ENCODE results near the gene FSTL3.
"Not testable (repeated sequence)": the region's sequence is repeated elsewhere in the genome, so short reads cannot be mapped to it uniquely, and the experiment has no call there.

The FSTL3 gene

DNA sequence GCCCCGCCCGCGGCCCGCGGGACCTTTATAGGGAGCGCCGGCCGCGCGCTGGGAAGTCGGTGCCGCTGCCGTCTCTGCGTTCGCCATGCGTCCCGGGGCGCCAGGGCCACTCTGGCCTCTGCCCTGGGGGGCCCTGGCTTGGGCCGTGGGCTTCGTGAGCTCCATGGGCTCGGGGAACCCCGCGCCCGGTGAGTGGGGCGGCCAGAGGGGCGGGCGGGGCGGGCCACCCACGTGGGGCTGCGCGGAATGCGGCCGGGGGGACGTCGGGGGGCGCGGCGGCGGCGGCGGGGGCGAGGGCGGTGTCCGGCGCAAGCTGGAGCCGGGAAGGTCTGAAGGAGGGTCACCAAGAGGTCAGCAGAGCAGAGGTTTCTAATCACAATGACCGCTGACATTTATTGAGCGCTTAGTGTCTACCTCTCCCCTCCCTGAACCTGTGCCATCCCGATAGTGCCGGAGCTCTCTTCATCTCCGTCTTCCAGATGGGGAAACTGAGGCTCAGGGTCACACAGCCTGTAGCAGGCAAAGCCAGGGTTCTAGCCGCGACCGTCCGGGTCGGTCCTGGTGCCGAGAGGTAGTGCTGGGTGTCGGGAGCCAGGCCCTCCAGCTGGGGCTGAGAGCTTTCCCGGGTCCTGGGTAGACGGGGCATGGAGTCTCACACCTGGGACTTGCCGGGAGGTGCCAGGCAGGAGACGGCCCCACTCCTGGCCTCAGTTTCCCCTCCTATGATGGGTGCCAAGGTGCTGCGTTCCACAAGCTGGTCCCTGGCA is at the start of gene FSTL3:
Gene FSTL3 (plus strand): TSS at position 54 of the 767 bp plus-strand sequence. CDS start 32 bp downstream, at position 86.
- DNase-seq (ENCODE audit: low read depth in 2 of 2): no peak

- DNase-seq (ENCODE audit: low read depth in 2 of 2): not testable (repeated sequence)
These were observed 49.6 kb upstream of the FSTL3 start for GRCh38 chr19:626566-626965.

DNA sequence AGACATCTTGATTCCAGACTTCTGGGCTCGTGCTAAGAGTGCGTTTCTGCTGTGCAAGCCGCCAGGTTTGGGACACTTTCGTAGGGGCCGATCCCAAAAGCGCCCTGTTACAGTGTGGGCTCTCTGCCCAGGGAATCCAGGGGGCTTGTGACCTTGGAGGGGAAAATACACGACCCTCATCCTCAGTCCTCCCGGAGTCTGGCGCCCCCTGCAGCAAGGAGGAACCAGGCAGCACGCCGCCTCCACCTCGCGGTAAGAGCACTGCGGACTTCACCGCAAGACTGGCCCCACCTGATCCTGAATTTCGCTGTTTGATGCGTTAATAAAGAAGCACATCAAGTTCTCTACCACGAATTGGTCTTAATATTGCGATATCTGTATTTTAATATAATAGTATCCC is 48.0 kb upstream of the FSTL3 start:
- DNase-seq (ENCODE audit: low read depth in 2 of 2): no peak

- DNase-seq (ENCODE audit: low read depth in 2 of 2): not testable (repeated sequence)
These were observed 46.7 kb upstream of the FSTL3 start for GRCh38 chr19:629515-629914.

- DNase-seq (ENCODE audit: low read depth in 2 of 2): no peak
These were observed 46.1 kb upstream of the FSTL3 start for GRCh38 chr19:629961-630714.

GRCh38 chr19:632579-633067 is 43.6 kb upstream of the FSTL3 start:
- DNase-seq (ENCODE audit: low read depth in 2 of 2): no peak

GRCh38 chr19:633068-633785 is 43.0 kb upstream of the FSTL3 start, which contains the start of gene POLRMT:
Gene POLRMT (minus strand): TSS chr19:633537. CDS start chr19:633512, 25 bp downstream.
- peak; percentile 96 for DNase-seq (ENCODE audit: low read depth in 2 of 2)

DNA sequence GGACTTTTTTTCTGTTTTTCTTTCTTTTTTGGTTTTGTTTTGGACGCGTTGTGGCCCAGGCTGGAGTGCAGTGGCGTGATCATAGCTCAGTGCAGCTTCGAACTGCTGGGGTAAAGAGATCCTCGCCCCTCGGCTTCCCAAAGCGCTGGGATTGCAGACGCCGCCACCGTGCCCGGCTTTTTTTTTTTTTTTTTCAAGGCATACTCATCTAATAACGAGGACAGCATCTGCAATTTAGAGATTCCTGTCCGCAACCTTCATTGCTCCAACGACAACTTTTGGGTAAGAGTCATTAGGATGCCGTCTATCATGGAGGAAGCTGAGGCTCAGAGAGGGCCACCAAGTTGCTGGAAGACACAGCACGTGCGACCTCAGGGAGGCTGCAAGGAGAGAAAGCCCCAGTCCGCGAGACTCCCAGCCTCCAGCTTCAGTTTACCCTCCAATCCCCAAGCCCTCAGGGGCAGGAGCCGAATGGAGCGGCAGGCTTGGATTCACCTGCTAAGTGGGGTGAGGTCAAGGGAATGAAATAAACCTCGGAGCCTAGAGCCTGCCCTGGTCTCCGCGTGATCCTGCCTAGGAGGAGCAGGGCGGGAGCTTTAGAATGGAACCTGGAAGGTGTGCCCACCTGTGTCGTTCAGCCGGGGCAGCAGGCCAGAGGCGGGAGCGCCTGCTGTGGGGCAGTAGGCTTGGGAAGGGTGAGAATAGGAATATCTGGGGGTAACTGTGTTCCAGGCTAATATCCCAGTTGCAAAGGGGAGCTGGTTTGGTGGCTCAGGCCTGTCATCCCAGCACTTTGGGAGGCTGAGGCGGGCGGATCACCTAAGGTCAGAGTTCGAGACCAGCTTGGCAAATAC is 42.2 kb upstream of the FSTL3 start:
- no peak for DNase-seq (ENCODE audit: low read depth in 2 of 2)

DNA sequence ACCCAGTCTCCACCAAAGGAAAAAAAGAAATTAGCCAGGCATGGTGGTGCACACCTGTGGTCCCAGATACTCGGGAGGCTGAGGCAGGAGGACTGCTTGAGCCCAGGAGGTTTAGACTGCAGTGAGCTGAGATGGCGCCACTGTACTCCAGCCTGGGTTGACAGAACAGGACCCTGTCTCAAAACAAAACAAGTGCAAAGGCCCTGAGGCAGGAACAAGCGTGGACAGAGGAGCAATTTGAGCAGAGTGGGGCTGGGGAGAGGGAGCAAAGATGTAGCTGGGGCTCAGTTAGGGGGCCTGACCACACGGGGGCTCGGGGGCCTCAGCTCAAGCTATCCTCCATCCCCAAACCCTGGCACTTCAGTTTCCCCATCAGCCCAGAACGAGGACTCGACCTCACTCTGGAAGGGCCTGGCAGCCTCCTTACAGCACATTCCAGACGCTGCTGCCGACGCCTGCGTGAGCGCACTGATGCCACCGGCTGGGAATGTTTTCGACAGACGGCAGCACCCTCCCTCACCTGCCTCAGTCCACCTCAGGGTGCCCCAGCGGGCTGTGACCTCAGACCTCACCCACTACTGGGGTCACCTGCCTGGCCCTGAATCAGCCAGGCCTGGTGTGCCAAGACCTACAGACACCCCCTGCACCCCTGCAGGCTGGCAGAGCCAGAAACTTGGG is 41.1 kb upstream of the FSTL3 start:
- DNase-seq (ENCODE audit: low read depth in 2 of 2): no peak

- DNase-seq (ENCODE audit: low read depth in 2 of 2): no peak
These were observed 37.3 kb upstream of the FSTL3 start for GRCh38 chr19:638906-639252.

GRCh38 chr19:639253-640160 is 36.7 kb upstream of the FSTL3 start, which contains the start of gene FGF22:
Gene FGF22 (plus strand): TSS chr19:639879. CDS start chr19:639926, 47 bp downstream.
- DNase-seq (ENCODE audit: low read depth in 2 of 2): peak; percentile 62

GRCh38 chr19:640161-640558 is 36.0 kb upstream of the FSTL3 start:
- no peak for DNase-seq (ENCODE audit: low read depth in 2 of 2)

GRCh38 chr19:640606-641189 is 35.5 kb upstream of the FSTL3 start:
- no peak for DNase-seq (ENCODE audit: low read depth in 2 of 2)

GRCh38 chr19:641702-642101 is 34.5 kb upstream of the FSTL3 start:
- no peak for DNase-seq (ENCODE audit: low read depth in 2 of 2)

GRCh38 chr19:642767-643727 is 33.1 kb upstream of the FSTL3 start:
- DNase-seq (ENCODE audit: low read depth in 2 of 2): no peak

DNA sequence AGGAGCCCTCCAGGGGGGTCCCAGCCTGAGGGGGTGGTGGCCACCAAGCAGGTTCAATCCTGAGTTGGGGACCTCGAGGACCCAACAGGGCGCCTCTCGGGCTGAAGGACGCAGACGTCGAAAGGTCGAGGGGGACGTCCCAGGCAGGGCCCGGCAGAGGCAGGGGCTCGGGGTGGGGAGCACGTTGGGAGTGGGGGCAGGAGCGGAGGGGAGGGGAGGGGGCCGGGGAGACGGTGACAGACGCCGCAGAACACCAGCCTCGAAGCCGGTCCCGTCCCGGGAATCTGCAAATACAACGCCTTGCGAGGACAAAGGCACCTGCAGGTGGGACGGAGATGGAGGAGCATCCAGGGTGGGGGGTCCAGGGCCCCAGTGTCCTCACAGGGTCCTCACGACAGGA is 32.5 kb upstream of the FSTL3 start:
- DNase-seq (ENCODE audit: low read depth in 2 of 2): no peak

DNA sequence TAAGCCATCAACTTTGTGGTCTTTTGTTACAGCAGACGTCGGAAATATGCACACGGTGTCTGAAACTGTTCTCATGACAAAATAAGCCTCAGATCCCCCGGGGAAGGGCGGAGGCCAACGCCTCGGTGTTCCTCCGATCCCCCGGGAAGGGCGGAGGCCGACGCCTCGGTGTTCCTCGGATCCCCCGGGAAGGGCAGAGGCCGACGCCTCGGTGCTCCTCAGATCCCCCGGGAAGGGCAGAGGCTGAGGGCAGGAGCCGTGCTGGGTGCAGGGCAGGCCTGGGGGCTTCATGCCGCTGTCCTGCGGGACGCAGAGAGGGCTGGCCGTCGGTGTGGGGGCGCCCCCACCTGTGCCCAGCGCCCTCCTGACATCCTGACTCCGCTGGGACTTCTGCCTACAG is 31.8 kb upstream of the FSTL3 start:
- no peak for DNase-seq (ENCODE audit: low read depth in 2 of 2)

DNA sequence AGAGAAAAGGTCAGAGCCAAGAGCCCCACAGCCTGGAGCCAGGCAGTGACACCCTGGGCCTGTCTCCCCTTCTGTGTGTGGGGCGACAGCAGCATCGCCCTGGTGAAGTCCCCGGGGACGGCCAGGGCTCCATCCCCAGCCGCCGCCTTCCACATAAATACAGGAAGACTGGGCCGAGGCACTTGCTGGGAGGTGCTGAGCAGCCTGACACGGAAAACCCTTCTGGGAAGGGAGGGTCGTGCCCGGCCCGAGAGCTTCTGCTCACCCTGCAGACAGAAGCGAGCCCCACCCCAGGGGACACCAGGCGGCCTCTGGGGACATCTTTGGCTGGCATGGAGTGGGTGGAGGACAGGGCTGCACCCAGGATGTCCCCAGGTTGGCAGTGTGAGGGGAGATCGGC is 31.4 kb upstream of the FSTL3 start:
- no peak for DNase-seq (ENCODE audit: low read depth in 2 of 2)

Measured in fibroblast of skin of left quadriceps (primary cell).